SK-N-SH (cell line): Measurements from ENCODE around the gene HTR2C. TPM values are rescaled to one million over a fixed set of nuclear protein-coding genes. Genes with fewer than 3 reads are reported as not detected.
A peak's percentile ranks its signal among the peaks of the same experiment; 100 is the strongest.
"Not testable (repeated sequence)": the region's sequence is repeated elsewhere in the genome, so short reads cannot be mapped to it uniquely, and the experiment has no call there.

Experiments
- CTCF ChIA-PET: fragments of 300-600, 350-600 bp; formaldehyde crosslinking; extraction: SDS; loops from one replicate; lab custom pipeline; 2021; lab: Yijun Ruan, JAX
- POLR2A ChIA-PET: fragments of 350-600 bp; sonication (Branson Sonifier 250); formaldehyde crosslinking; extraction: SDS; loops from one replicate; lab custom pipeline; 2020; ENCODE audit warnings: antibody characterized with exemption, inconsistent platforms; lab: Yijun Ruan, JAX
- DNase-seq: peaks from one replicate; pipeline ENCODE4 v3.0.0; 2012
- H2AFZ ChIP-seq: fragments of 200-600 bp; sonication (generic); 2 replicates; pipeline ENCODE4 v1.8.1; 2016; ENCODE audit warnings: antibody characterized with exemption, mild to moderate bottlenecking, low read depth
- H3F3A ChIP-seq: fragments of 200-600 bp; sonication (generic); replicated peaks from 2 replicates; pipeline ENCODE3; 2016; ENCODE audit warnings: antibody characterized with exemption, mild to moderate bottlenecking; ENCODE audit not compliant: insufficient read depth
- H3K27ac ChIP-seq, 2 experiments: fragments of 200-500 bp in 1 of 2; fragments of 200-600 bp in 1 of 2; sonication (Bioruptor generic) in 1 of 2; sonication (generic), shearing (Covaris generic) in 1 of 2; 2 replicates each; pipeline versions ENCODE4 v1.5.1 to v1.6.1; 2014 to 2016; ENCODE audit warnings: low read depth in 2 of 2, inconsistent platforms in 1 of 2, low read length in 1 of 2, mild to moderate bottlenecking in 1 of 2, mixed read lengths in 1 of 2
- H3K27me3 ChIP-seq: fragments of 200-600 bp; sonication (generic), shearing (Covaris generic); 2 replicates; pipeline ENCODE4 v1.6.1; 2016; ENCODE audit warnings: mixed run types; ENCODE audit not compliant: insufficient read depth
- H3K36me3 ChIP-seq, 2 experiments: fragments of 200-500 bp in 1 of 2; fragments of 200-600 bp in 1 of 2; sonication (Bioruptor generic) in 1 of 2; sonication (generic) in 1 of 2; replicated peaks in 1 of 2; 2 replicates each; pipeline versions ENCODE3 to v1.5.1; 2014 to 2016; ENCODE audit warnings: low read length in 1 of 2, mild to moderate bottlenecking in 1 of 2; ENCODE audit not compliant: insufficient read depth in 2 of 2, control insufficient read depth in 1 of 2
- H3K4me1 ChIP-seq, 2 experiments: fragments of 200-500 bp in 1 of 2; fragments of 200-600 bp in 1 of 2; sonication (Bioruptor generic) in 1 of 2; sonication (generic), shearing (Covaris generic) in 1 of 2; 2 replicates each; pipeline versions ENCODE4 v1.5.1 to v1.6.1; 2014 to 2016; ENCODE audit warnings: low read depth in 1 of 2, low read length in 1 of 2, mixed run types in 1 of 2; ENCODE audit not compliant: insufficient read depth in 2 of 2, control insufficient read depth in 1 of 2
- H3K4me2 ChIP-seq: fragments of 200-600 bp; sonication (generic), shearing (Covaris generic); 2 replicates; pipeline ENCODE4 v1.6.1; 2017; ENCODE audit warnings: mixed run types
- H3K4me3 ChIP-seq, 2 experiments: fragments of 200-500 bp in 1 of 2; fragments of 200-600 bp in 1 of 2; sonication (Bioruptor generic) in 1 of 2; sonication (generic), shearing (Covaris generic) in 1 of 2; 2 replicates each; pipeline versions ENCODE4 v1.5.1 to v1.8.1; 2014 to 2016; ENCODE audit warnings: low read depth in 2 of 2, inconsistent platforms in 1 of 2, low read length in 1 of 2, mild to moderate bottlenecking in 1 of 2, mixed read lengths in 1 of 2, moderate library complexity in 1 of 2
- H3K79me2 ChIP-seq: fragments of 200-600 bp; sonication (generic); 2 replicates; pipeline ENCODE4 v1.8.1; 2017; ENCODE audit warnings: mild to moderate bottlenecking; ENCODE audit not compliant: insufficient read depth
- H3K9ac ChIP-seq: fragments of 200-600 bp; sonication (generic); 2 replicates; pipeline ENCODE4 v1.6.1; 2017; ENCODE audit warnings: mixed run types
- H3K9me2 ChIP-seq: fragments of 200-600 bp; sonication (generic); 2 replicates; pipeline ENCODE4 v1.6.1; 2017; ENCODE audit warnings: mixed run types
- H3K9me3 ChIP-seq: fragments of 200-600 bp; sonication (generic); 2 replicates; pipeline ENCODE4 v1.6.1; 2017; ENCODE audit warnings: mixed run types, mild to moderate bottlenecking, moderate library complexity
- H4K20me1 ChIP-seq: fragments of 200-600 bp; sonication (generic); 2 replicates; pipeline ENCODE4 v1.6.1; 2017; ENCODE audit warnings: mild to moderate bottlenecking, mixed run types; ENCODE audit not compliant: insufficient read depth
- EP300 ChIP-seq, 2 experiments: IDR thresholded peaks; 2 replicates each; pipeline versions ENCODE4 v1.4.0 to v1.6.1; 2012; ENCODE audit warnings: borderline replicate concordance in 1 of 2, low read depth in 1 of 2, low read length in 1 of 2
- FOSL2 ChIP-seq: IDR thresholded peaks from 2 replicates; pipeline ENCODE4 v1.4.0; 2012; ENCODE audit warnings: low read depth, mild to moderate bottlenecking, moderate library complexity, borderline replicate concordance
- JUND ChIP-seq: IDR thresholded peaks from 2 replicates; pipeline ENCODE4 v1.4.0; 2012
- MEF2A ChIP-seq: IDR thresholded peaks from 2 replicates; pipeline ENCODE4 v1.4.0; 2012; ENCODE audit warnings: low read depth, borderline replicate concordance
- MXI1 ChIP-seq: IDR thresholded peaks from 2 replicates; pipeline ENCODE4 v1.6.1; 2012; ENCODE audit warnings: mild to moderate bottlenecking, low read depth, low read length, improper control_type of control experiment
- NFIC ChIP-seq: IDR thresholded peaks from 2 replicates; pipeline ENCODE4 v1.4.0; 2012; ENCODE audit warnings: borderline replicate concordance
- PBX3 ChIP-seq: IDR thresholded peaks from 2 replicates; pipeline ENCODE4; 2012
- RXRA ChIP-seq: IDR thresholded peaks from 2 replicates; pipeline ENCODE4 v1.4.0; 2012; ENCODE audit warnings: low read depth, mild to moderate bottlenecking, borderline replicate concordance
- SIN3A ChIP-seq: IDR thresholded peaks from 2 replicates; pipeline ENCODE4 v1.6.1; 2012; ENCODE audit warnings: low read depth, mild to moderate bottlenecking, low read length, moderate library complexity, borderline replicate concordance
- TCF12 ChIP-seq: IDR thresholded peaks from 2 replicates; pipeline ENCODE4 v1.4.0; 2012
- TEAD4 ChIP-seq: IDR thresholded peaks from 2 replicates; pipeline ENCODE4 v1.4.0; 2012; ENCODE audit warnings: mild to moderate bottlenecking, borderline replicate concordance; ENCODE audit not compliant: insufficient read depth
- ZBTB33 ChIP-seq: IDR thresholded peaks from 2 replicates; pipeline ENCODE4 v1.4.0; 2012; ENCODE audit warnings: low read depth, borderline replicate concordance
- WGBS: methylation state at CpG from one replicate; pipeline ENCODE4 v1.1.6; 2017; ENCODE audit warnings: low lambda C conversion rate; 5-methylcytosine and 5-hydroxymethylcytosine counted together
- polyA plus RNA-seq, 3 experiments: library from polyadenylated mRNA; depleted of rRNA; stranded (reverse); fragments of >200 nt; gene quantifications; 2 replicates each; pipeline ENCODE4 v1.2.3, GENCODE V29; 2012

The HTR2C gene
- polyA plus RNA-seq, 1 of the 3 experiments (the other 2 are of a cell fraction), result 0.02 TPM

- CTCF ChIA-PET, result no interaction called here
- TF ChIP-seq PBX3 (peak; percentile 30), NFIC (peak; percentile 52; the same call in 1 of the 2 replicates), ZBTB33 (no peak), TEAD4 (peak; percentile 68; the same call in 1 of the 2 replicates), JUND (peak; percentile 54), FOSL2 (peak; percentile 57; the same call in 1 of the 2 replicates), RXRA (peak; percentile 19; the same call in 1 of the 2 replicates), MEF2A (peak; percentile 34; the same call in 1 of the 2 replicates), EP300 (IDR thresholded peaks at IDR 0.05; ENCODE audit: borderline replicate concordance in 1 of 2, low read depth in 1 of 2, low read length in 1 of 2) (peak in 1 of 2 experiments; percentile 41; a peak in 1 of 4 replicates), SIN3A (no peak), MXI1 (no peak), TCF12 (peak; percentile 72)
- TF ChIP-seq, all 33 proteins: peak for 9
- H3K4me2 ChIP-seq, result no peak overlapping the region
- no peaks in the 10 kb centered on the region for H4K20me1 ChIP-seq
- no peak overlapping the region for H2AFZ ChIP-seq
- no peaks in the 10 kb centered on the region for H3K9me3 ChIP-seq
- no peak overlapping the region for H3K9ac ChIP-seq
- 1% methylated on average over 2 of the region's 2 CpGs for WGBS
- POLR2A ChIA-PET, result no interaction called here
- no peaks in the 10 kb centered on the region for H3K27me3 ChIP-seq
- H3K27ac ChIP-seq, result peak overlapping the region in 1 of 2 experiments; percentile 43; a peak in 1 of 4 replicates
- DNase-seq, result no peak
- H3F3A ChIP-seq, result peaks cover 8% of the 10 kb centered on the region
- H3K9me2 ChIP-seq, result no peaks in the 10 kb centered on the region
- H3K4me3 ChIP-seq, result no peak overlapping the region
- no peaks in the 10 kb centered on the region for H3K4me1 ChIP-seq
- no peaks in the 10 kb centered on the region for H3K36me3 ChIP-seq
- H3K79me2 ChIP-seq, result no peaks in the 10 kb centered on the region
Observed at GRCh38 chrX:114675365-114675764, 91.5 kb downstream of the HTR2C start.

DNA sequence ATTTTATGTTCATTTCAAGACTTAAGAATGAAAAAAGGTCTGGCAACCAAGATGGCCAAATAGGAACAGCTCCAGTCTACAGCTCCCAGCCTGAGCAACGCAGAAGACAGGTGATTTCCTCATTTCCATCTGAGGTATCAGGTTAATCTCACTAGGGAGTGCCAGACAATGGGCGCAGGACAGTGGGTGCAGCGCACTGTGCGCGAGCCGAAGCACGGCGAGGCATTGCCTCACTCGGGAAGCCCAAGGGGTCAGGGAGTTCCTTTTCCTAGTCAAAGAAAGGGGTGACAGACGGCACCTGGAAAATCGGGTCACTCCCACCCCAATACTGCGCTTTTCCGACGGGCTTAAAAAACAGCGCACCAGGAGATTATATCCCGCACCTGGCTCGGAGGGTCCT is 116.6 kb downstream of the HTR2C start:
- H3K27me3 ChIP-seq, H3K4me3 ChIP-seq, H3K4me2 ChIP-seq, H3K36me3 ChIP-seq, H3K9ac ChIP-seq, H3K9me2 ChIP-seq, CTCF ChIA-PET, H3F3A ChIP-seq, POLR2A ChIA-PET, H3K79me2 ChIP-seq, H3K4me1 ChIP-seq, H3K27ac ChIP-seq, H2AFZ ChIP-seq, H4K20me1 ChIP-seq, DNase-seq, H3K9me3 ChIP-seq: not testable (repeated sequence)
- 38% methylated on average over 10 of the region's 17 CpGs for WGBS
